HG03139 (cell line): ENCODE data around the gene KMO.

Experiments
- ATAC-seq: cut with Tn5 transposase; IDR thresholded peaks from one replicate; pipeline ENCODE4 v1.9.1; 2021; ENCODE audit not compliant: unreplicated experiment

KMO gene

DNA sequence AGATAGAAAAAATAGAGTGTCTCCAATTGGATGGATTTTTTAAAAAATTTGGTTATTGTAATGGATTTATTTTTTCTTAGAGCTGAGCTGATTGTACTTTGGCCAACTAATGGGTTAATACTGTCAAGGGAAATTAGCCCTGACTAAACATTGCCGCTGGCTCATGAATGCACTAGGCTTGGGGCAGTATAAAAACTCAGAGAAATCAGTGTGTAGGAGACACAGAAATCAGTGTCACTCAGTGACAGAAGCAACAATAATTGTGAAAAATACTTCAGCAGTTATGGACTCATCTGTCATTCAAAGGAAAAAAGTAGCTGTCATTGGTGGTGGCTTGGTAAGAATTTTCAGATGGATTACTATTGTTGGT lies at the start of gene KMO:
TSS of gene KMO (plus strand) at position 217 of the 370 bp plus-strand sequence. CDS start at position 284, 67 bp downstream.
- ATAC-seq = peak; percentile 26

GRCh38 chr1:241482761-241483250 lies 49.4 kb upstream of the KMO start:
- ATAC-seq = no peak

DNA sequence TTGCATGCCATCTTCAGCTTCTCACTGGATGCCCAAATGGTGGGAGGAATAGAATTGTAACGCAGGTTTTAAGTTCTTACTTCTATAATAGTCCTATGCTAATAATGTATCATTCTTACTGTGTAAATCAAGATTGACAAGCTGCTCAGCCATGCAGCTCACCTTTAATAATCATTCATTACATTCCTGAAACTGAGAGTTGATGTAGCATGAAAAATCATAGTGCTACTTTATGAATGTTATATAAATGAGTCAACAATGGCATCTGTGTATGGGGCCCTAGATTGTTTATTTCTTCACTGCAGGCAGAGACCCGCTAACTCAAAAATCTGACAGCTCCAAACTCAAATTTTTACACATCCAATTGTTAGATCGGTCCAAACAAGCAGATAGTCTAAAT lies 47.0 kb upstream of the KMO start:
- ATAC-seq = peak; percentile 60

GRCh38 chr1:241485554-241485992 lies 46.6 kb upstream of the KMO start:
- ATAC-seq = peak; percentile 48

DNA sequence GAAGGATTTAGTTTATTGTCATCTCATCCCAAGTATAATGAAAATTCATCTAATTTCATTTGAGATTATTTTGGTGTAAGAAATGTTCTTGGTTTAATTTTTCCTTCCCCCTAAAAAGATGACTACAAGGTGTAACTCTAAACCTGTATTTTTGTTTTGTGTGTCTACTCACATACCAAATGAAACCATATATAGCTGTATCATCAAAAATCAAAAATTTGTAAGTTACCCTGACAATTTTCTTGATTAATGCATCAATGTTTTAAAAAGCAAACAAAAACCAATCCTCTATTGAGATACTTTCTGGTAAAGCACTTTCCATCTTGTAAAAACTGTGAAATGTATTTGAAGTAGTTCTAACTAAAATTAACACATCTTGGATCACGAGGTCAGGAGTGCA lies 43.4 kb upstream of the KMO start:
- ATAC-seq = no peak

DNA sequence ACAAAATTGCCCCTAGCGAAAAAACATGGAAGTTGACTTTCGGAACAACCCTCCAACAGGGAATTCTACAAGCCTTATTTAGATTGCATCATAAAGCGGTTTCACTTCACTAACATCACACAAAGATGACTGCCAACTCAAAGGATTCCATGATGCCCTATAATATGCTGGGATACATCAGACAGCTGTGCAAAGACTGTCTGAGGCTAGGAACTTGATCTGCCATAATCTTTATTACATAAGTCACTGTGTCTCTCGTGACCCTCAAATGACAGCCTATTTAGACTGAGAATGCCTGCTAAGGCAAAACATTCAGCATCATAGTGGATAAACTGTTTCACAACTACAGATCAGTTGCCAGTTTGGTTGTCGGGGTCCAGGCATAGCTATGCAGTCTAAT lies 36.4 kb upstream of the KMO start:
- no peak for ATAC-seq

DNA sequence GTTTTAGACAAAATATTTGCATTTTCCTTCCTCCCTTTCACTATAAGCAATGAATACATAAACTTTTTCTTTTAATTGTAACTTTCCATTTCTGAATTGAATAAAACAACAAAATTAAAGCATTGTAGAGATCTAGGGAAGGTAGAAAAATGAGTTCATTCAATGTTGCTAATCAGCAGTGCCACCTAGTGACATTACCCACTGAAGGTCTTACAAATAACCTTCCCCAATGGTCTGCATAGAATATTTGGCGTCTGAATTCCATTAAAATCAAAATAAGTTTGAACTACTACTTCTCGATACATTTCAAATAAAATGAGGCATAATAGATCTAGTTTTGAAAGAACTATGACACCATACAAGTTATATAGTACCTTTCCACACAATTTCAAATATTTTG lies 32.3 kb upstream of the KMO start:
- no peak for ATAC-seq

DNA sequence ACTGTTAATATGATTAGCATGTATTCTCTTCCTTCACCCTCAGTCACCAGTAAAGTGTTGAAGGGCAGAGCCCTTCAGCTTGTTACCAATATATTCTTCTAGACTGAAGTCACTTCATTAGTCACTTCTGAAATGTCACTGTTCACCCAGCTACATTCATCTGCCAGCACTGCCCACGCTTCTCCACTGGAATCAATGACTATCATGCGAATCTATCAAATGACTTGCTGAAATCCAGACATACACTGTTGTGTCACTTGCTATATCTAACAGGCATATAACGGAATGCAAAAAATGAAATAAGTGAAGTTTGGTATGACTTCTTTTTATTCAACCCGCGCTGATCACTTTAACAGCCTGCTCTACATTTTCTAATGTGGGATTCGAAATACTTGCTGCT lies 28.7 kb upstream of the KMO start:
- no peak for ATAC-seq

- ATAC-seq = no peak
Observed at GRCh38 chr1:241507189-241507863, 24.9 kb upstream of the KMO start.

DNA sequence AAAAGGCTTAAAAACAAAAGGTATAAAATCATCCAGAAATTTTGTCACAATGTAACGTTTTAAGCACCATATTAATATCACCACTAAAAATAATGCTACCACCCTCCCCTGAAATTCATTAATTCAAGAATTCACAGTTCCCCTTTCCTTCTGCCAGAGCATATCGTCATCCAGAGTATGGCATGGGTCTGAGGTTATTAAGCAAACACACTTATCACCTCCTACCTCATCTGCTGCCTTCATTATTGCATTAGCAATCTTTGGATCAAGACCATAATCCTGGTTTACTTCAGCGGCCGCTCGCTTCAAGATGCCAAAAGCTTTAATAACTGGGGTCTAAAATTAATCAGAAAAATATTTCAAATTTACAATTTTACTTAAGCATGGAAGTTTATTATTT lies 18.8 kb upstream of the KMO start:
- ATAC-seq = no peak

- peak; percentile 30 for ATAC-seq
Observed at GRCh38 chr1:241518476-241519307, 13.5 kb upstream of the KMO start.

GRCh38 chr1:241519308-241520079 lies 12.7 kb upstream of the KMO start, which contains the start of gene FH:
Gene FH (minus strand): TSS chr1:241519755. CDS start chr1:241519722, 33 bp downstream.
- ATAC-seq = peak; percentile 98

DNA sequence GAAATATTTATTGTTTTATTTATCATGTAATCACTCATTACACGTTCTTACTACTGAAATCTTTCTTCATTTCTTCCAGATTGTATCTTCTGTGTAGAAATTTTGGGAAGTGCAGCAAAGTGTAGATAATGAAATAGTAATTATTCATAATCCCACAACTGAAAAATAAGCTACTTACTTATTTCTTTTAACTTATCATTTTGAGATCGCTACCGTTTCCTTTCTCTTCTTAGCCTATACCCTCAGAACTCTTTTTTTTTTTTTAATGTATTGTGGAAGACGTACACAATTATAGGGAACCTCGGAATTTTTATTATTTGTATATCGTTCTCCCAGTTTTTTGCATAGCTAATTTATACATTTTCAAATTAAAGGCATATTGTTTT lies 12.1 kb upstream of the KMO start:
- ATAC-seq = no peak

- no peak for ATAC-seq
Observed at GRCh38 chr1:241521718-241522117, 10.5 kb upstream of the KMO start.

- ATAC-seq = no peak
Observed at GRCh38 chr1:241525026-241525425, 7.2 kb upstream of the KMO start.

DNA sequence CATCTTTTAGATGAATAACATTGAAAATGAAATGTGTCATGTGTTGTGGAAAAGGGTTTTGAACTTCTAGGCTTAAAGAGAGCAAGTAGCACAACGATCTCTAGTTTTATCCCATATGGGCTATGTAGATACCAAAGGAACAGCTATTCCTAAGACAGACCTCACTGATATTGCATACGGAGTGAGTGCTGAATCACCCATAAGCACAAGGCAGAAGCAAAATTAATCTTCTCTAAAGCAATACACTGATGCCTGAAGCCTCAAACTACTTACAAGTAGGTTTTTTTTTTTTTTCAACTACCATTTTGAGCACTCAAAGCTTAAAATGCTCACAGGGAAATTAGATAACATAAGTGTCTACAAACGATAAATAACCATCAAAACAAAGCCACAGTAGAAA lies 5.0 kb upstream of the KMO start:
- ATAC-seq = no peak

GRCh38 chr1:241531195-241532161 lies 700 bp upstream of the KMO start:
- ATAC-seq = peak; percentile 61

GRCh38 chr1:241532864-241533263 lies 686 bp downstream of the KMO start:
- peak; percentile 54 for ATAC-seq

GRCh38 chr1:241533326-241534115 lies 1.3 kb downstream of the KMO start:
- peak; percentile 37 for ATAC-seq
